GM12864 (cell line): ENCODE measurements around the gene RRM2.

Experiments used
- DNase-seq: peaks from one replicate; pipeline ENCODE4 v3.0.0-alpha.2; 2011; ENCODE audit warnings: low read depth
- H3K4me3 ChIP-seq: 2 replicates; pipeline ENCODE4 v1.5.1; 2011; ENCODE audit warnings: mild to moderate bottlenecking, low read depth, low read length, control low read depth
- TF ChIP-seq, protein P1 (sequence below): IDR thresholded peaks from 2 replicates; pipeline ENCODE4 v1.5.1; 2011; ENCODE audit warnings: low read depth, mild to moderate bottlenecking, moderate library complexity, low read length, control low read depth, inconsistent platforms; ENCODE audit errors: missing control alignments

The RRM2 gene

DNA sequence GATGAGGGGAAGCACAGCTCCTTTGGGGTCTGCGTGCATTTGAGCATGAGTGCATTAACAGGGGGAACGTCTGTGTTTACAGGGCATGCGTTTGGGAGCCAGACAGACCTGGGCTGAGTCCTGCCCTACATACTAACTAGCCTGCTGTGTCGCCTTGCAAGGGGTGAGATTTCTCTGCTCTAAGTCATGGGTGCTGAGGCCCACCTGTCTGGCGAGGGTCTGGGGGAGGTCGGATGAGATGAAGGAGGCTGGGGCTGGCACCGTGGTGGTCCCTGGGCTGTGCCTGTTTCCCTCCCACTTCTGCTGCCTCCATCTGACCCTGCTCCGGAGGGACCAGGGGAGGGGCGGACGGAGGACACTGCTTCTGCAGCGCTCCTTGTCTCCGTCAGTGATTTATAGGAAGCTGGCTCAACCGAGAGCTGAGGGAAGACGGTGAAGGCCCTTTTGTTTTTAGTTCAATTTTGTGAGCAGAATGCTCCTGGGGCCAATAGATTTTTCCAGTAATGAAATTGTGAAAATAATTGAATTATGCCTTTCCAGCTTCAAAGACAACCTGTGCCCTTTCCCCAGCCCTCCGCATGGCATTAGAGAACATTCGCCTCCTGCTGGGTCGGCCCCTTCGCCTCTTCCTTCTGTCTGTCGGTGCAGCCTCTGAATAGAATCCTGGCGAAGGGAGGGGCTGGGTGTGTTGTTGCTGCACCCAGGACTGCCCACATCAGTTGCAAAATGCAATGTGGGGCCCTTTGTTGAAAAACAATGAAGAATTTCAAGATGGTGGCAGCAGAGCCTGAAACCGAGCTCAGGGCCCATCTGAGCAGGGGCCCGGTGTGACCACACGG is 49.7 kb downstream of the RRM2 start:
- TF ChIP-seq, protein P1, sequence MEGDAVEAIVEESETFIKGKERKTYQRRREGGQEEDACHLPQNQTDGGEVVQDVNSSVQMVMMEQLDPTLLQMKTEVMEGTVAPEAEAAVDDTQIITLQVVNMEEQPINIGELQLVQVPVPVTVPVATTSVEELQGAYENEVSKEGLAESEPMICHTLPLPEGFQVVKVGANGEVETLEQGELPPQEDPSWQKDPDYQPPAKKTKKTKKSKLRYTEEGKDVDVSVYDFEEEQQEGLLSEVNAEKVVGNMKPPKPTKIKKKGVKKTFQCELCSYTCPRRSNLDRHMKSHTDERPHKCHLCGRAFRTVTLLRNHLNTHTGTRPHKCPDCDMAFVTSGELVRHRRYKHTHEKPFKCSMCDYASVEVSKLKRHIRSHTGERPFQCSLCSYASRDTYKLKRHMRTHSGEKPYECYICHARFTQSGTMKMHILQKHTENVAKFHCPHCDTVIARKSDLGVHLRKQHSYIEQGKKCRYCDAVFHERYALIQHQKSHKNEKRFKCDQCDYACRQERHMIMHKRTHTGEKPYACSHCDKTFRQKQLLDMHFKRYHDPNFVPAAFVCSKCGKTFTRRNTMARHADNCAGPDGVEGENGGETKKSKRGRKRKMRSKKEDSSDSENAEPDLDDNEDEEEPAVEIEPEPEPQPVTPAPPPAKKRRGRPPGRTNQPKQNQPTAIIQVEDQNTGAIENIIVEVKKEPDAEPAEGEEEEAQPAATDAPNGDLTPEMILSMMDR = no peak
- no peak overlapping the region for H3K4me3 ChIP-seq
- DNase-seq = no peak

DNA sequence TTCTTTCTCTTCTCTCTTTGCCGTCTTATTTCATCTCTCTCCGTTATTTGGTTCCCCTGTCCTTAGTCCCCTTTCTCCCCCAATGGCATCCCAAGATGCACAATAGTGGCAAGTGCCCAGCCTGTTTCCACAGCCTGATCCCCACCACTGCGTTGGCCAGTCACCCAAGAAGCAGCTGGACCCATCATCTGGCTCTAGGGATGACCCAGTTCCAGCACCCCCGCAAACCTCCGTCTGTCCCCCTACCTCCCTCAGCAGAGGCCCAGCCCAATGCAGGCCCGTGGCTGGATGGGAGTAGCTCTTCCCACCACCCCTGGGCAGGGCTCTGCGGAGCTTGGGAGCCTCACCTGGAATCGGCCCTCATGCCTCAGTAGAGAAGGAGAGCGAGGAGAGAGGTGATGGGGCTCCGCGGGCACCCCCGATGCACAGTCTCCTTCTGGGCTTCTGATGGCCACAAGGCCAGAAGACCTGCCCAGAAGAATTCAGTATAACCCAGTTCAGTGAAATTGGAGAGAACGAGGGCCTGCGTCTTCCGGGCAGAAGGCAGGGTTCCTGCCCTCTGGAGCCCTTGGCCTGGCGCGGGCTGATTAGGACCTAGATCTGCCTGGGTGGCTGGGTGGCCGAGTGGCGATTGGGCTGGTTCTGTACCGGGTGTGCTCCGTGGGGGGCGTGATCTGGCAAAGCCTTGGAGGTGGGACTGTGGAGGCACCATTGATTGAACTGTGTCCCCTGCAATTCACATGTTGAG is 50.9 kb downstream of the RRM2 start:
- no peak overlapping the region for H3K4me3 ChIP-seq
- DNase-seq = no peak
- TF ChIP-seq, protein P1 = no peak

DNA sequence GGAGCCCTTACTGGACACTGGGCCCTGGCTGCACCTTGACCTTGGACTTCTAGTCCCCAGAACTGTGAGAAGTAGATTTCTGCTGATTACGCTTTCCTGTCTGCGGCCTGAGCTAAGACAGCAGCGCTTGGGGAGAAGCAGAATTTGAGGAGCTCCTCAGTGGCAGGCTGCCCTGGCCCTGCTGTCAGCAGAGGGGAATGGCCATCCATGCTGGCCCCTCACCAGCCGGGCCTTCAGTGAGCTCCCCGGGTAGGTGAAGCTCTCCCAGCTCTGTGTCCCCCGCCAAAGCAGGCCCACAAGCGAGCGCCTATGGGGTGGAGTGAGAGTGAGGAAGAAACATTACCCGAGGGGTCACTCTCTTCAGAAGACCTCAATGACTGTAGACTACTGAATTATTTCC is 51.6 kb downstream of the RRM2 start:
- TF ChIP-seq, protein P1 = no peak
- no peak for DNase-seq
- no peak overlapping the region for H3K4me3 ChIP-seq

DNA sequence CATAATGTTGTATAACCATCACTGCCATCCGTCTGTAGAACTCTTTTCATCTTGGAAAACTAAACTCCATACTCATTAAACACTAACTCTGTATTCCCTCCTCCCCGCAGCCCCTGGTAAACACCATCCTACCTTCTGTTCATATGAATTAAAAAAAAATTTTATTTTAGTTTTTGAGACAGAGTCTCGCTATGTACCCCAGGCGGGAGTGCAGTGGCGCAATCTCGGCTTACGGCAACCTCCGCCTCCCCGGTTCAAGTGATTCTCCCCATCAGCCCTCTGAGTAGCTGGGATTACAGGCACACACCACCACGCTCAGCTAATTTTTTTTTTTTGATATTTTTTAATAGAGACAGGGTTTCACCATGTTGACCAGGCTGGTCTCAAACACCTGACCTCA is 52.9 kb downstream of the RRM2 start:
- no peak overlapping the region for H3K4me3 ChIP-seq
- TF ChIP-seq, protein P1 = no peak
- DNase-seq = no peak

DNA sequence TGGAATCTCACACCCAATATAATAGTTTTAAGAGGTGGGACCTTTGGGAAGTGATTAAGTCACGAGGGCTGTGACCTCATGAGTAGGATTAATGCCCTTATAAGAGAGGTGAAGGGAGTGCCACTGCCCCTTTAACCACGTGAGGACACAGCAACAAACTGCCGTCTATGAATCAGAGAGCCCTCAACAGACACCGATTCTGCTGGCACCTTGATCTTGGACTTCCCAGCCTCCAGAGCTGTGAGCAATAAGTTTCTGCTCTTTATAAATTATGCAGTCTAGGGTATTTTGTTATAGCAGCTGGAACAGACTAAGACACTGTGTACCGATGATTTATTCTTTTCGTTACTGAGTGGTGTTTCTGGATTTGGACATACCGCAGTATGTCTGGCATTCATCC is 56.2 kb downstream of the RRM2 start:
- TF ChIP-seq, protein P1 = no peak
- DNase-seq = no peak
- no peak overlapping the region for H3K4me3 ChIP-seq

DNA sequence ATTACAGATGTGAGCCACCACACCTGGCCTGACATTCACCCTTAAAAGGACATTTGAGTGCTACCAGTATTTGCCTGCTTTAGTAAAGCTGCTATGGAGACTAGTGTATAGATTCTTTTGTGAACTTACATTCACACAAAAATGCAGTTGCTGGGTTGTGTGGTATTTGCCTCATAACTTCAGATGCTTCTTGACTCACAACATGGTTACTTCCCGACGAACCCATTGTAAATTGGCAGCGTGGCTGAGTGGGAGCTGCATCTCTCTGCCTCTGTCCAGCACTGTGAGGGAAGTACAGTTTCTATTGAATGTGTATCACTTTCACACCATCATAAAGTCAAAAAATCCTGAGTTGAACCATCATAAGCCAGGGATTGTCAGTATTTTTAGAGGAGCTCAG is 56.9 kb downstream of the RRM2 start:
- no peak for DNase-seq
- H3K4me3 ChIP-seq = no peak overlapping the region
- TF ChIP-seq, protein P1 = no peak
